GM18502 (cell line): ENCODE results near the gene FOXJ1.

Source experiments
- ATAC-seq: cut with Tn5 transposase; IDR thresholded peaks from one replicate; pipeline ENCODE4 v1.9.1; 2021; ENCODE audit warnings: mild to moderate bottlenecking; ENCODE audit not compliant: unreplicated experiment, poor library complexity

The FOXJ1 gene

DNA sequence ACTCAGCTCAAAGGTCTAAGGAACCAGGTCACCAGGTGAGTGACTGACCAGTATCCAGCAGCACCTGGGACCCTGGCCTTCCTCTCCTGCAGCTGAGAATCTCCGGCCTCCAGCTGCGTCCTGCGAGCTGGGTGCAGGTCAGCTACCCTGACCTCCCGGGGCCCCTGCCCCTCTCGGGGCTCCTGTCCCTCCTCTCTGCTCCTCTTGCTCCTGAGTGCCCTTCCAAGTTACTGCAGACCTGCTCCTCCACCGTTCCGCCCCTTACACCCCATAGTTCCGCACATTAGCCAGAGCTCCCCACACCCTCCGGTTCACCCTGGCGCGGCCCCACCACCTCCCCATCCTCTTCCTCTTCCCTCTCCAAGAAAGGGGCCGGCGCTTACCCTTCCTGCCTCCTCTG lies 10.6 kb downstream of the FOXJ1 start:
- ATAC-seq = no peak

DNA sequence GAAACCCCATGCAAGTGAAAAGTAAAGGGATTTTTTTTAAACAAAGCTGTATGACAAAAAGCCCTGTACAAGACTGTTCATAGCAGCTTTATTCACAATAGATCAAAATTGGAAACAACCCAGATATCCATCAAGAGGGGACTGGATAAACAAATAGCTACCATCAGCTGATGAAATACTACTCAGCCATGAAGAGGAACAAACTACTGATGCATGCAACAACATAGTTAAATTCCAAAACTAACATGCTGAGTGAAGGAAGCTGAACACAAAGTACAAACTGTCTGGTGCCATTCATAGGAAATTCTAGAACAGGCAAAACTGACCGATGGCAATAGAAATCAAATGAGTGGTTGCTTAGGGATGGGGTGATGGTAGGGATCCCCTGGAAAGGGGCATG lies 15.1 kb downstream of the FOXJ1 start:
- no peak for ATAC-seq

- ATAC-seq = no peak
Measured at GRCh38 chr17:76125391-76125675, 15.7 kb downstream of the FOXJ1 start.

DNA sequence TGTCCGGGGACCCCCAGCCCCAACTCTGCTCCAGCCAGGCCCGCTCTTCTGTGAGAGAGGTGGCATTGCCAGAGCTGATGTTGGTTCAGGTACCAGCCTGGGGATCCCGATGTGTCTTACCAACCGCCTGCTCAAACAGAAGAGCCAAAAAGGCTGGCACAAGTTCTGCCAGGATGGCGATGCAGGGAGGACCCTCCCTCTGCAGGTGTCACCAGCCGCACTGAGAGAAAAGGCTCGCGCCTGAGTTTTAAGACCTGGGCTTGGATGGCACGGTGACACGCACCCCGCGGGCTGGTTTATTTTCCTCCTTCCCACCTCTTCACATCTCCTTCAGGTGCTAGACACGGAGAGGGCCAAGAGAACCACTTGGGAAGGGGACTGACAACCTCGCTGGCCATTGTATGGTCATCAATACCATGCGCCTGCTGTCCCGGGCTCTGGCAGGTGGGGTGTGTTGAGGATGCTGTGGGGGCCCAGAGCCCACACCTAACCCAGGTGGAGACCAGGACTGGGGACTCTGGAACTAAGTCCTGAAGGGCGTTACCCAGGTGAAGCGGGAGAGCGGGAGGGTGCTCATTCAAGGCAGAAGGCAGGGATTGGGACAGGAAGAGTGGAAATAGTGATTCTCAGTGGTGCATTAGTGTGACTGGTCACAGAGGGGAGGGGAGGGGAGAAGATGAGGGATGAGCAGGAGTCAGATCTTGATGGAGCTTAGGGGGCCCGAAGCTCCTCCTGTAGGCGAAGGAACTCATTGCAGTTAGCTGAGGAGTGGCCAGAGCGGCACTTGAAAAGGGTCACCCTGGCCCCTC lies 16.3 kb downstream of the FOXJ1 start:
- ATAC-seq = no peak

GRCh38 chr17:76123749-76124581 lies 17.1 kb downstream of the FOXJ1 start:
- no peak for ATAC-seq

GRCh38 chr17:76123191-76123499 lies 17.9 kb downstream of the FOXJ1 start:
- ATAC-seq = no peak

GRCh38 chr17:76122431-76123190 lies 18.4 kb downstream of the FOXJ1 start:
- ATAC-seq = no peak

DNA sequence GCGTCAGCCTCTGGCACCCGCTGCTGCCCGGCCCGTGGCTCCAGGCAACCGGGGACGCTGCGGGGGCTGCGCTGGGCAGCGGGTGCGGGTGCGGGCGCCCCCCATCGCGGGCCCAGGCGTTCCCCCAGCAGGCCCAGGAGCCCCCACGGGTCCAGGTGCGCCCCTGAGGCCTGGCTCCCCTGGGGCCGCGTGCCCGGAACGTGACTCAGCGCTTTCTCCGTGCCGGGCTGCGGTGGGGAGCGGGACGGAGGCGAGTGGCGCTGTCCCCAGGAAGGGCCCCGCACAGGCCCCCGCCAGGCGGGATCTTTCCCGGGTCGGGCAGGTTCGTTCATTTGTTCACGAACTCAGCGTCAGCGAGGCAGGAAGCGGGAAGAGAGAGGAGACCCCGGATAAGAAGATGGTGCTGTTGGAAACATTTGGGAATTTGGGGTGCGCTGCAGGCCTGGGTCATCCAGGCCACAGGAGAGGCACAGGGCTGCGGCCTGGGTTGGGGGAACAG lies 19.1 kb downstream of the FOXJ1 start:
- no peak for ATAC-seq

- no peak for ATAC-seq
Measured at GRCh38 chr17:76120658-76121008, 20.4 kb downstream of the FOXJ1 start.

GRCh38 chr17:76119409-76120371 lies 21.4 kb downstream of the FOXJ1 start:
- ATAC-seq = no peak

- ATAC-seq = no peak
Measured at GRCh38 chr17:76115138-76115754, 25.8 kb downstream of the FOXJ1 start.

- ATAC-seq = no peak
Measured at GRCh38 chr17:76111956-76112355, 29.1 kb downstream of the FOXJ1 start.

DNA sequence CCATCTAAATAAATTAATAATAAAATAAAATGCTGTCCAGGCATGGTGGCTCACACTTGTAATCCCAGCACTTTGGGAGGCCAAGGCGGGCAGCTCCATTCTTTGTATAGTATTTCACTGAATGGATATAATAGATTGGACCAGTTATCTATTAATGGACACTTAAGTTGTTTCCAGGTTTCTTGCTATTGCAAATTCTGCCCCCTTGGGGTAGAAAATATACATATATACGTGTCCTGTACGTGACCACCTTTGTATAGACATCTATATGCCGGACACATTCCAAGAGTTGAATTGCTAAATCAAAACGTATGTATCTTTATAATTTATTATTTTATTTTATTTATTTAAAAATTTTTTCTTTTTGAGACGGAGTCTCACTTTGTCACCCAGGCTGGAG lies 33.5 kb downstream of the FOXJ1 start:
- ATAC-seq = no peak

GRCh38 chr17:76106703-76107102 lies 34.3 kb downstream of the FOXJ1 start:
- no peak for ATAC-seq

- ATAC-seq = no peak
Measured at GRCh38 chr17:76104896-76105231, 36.2 kb downstream of the FOXJ1 start.

- no peak for ATAC-seq
Measured at GRCh38 chr17:76104140-76104895, 36.7 kb downstream of the FOXJ1 start.

- ATAC-seq = peak; percentile 82
Measured at GRCh38 chr17:76103274-76104139, 37.5 kb downstream of the FOXJ1 start, which contains the start of gene EXOC7. EXOC7 (minus strand) TSS chr17:76103787; CDS start chr17:76103692, 95 bp downstream.

DNA sequence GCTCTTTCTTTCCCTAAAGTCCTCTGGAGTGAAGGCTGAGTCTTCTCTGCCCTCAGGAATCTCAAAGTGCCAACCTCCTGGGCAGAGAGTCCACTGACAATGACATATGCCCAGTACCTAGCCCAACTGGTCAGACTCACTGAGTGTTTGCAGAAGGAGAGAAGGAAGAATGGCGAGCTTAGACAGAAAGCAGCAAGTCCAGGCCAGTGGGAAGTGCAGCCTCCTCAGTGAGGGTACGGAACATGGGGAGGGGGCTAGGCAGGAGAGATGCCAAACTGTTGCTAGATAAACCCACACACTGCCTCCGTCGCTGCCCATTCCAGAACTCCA lies 38.1 kb downstream of the FOXJ1 start:
- no peak for ATAC-seq
